HG02588 (cell line): ENCODE results near the gene HORMAD2.

Experiments
- ATAC-seq: cut with Tn5 transposase; IDR thresholded peaks from one replicate; pipeline ENCODE4 v1.9.1; 2021; ENCODE audit warnings: mild to moderate bottlenecking, moderate library complexity; ENCODE audit not compliant: unreplicated experiment

HORMAD2 gene

DNA sequence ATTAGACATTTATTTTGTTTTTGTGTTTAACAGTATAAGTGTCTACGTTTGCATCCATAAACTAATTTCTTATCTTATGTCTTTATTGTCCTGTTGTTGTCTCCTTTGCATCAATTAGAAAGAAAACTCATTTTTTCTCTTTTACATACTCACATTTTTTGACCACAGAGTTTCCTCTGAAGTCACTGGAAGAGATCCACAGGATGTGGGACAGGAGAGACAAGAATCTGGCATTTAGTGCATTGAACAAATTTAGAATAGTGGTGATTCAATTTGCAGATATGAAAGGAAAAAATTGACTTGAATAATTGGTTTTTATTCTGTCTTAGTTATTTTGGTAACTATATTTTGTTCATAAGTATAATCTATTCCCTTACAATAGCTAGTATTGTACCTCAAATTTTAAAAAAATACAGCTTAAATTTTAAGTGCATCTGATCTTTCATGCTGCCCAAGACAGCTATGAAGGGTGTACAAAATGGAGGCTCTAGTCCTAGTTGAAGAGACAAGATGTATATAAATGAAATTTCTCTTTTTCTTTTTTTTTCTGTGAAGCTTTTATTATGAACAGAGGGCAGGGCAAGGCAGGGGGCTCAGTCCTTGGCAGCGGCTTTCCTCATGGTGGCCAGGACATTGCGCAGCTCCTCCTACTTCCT is 24.4 kb downstream of the HORMAD2 start:
- ATAC-seq: no peak

DNA sequence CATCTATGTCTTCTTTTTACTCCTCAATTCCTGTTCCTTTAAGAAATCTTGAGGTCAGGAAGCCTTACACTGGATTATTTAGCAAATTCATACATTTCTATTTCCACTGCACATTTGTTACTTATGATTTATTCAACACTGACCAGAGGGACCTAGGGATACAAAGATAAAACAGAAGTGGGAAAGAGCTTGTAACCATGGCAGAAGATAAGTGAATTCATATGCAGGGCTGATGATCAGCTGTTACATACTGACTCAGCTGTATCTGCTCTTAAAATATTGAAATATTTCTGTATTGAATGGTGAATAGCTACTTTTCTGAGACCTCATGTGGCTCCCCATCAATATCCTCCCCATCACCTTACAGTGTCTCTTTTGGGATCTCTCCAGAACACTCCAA is 25.2 kb downstream of the HORMAD2 start:
- no peak for ATAC-seq

DNA sequence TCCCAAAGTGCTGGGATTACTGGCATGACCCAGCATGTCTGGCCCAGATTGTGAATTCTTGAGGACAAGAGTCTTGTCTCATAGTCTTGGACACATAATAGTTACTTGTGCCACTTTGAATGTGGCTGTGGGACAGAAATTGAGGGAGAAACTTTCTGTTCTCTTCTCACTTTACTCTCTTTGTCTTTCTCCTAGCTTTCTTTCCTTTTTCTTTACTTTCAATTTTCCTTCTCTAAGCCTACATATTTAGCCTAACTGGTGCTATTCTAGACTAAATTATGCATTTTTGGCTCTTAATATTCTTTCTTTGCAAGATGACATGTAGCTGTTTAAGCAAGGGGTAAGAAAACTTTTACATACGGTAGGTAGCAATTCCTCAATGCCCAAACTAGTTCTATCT is 33.2 kb downstream of the HORMAD2 start:
- no peak for ATAC-seq

DNA sequence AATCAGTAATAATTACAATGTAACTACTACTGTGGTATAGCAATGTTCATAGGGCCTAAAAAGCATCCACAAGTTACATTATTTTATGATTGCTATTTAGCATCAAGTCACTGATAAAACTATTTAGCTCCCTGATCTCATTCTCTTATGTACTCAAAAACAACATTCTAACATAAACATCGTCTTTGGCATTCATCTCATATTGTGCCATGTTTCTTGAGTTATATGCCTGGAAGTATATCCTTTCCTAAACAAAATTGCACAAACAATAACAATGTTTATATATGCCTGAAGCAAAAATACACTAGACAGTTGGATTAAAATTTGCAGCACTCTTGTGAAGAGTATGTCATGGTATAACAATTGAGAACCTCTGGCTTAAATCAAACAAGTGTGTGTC is 34.1 kb downstream of the HORMAD2 start:
- no peak for ATAC-seq

DNA sequence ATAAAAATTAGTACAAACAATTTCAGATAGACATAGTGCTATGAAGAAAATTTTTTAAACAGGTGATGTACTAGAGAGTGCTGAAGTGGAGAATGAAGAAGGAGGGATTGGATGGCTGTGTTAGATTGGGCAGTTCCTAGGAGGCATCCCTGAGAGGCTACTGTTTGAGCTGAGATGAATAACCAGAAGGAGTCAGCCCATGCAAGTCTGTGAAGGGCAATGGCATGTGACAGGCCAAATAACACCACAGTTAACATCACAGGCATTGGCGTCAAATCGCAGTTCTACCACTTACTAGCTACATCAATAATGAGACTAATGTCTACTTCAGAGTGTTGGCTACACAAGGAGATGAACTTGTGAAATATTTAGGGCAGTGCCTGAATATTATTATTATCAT is 35.4 kb downstream of the HORMAD2 start:
- no peak for ATAC-seq

DNA sequence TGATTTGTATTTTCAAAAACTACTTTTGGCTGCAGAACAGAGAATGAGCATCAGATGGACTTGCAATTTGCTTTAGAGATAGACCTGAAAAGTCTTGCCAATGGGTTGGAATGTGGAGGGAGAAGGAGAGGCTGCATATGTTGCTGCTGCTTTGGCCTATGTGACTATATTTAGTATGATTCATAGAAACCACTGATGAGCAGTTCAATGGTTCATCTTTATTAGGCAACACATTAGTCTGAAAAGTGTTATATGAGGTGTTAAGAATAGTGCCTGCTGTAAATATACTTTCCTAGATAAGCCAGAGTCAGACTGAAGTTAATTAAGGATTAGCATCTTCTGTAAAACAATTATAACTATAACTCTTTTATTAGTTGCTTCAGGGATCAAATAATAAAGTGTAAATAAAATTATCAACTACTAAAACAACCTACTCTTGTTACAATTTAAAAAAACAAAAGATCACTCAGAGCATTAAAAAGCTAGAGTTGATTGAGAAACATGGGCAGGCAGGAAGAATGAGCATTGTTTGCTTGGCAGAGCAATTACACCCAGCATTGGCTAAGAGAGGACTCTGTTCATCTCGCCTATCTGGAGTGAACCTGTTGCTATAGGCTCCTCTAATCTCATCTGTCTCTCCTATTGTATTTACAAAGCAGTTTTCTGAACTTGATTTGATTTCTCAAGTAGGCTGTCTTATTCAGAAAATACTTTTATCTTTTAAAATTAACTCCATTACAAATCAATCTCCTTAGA is 36.3 kb downstream of the HORMAD2 start:
- no peak for ATAC-seq

DNA sequence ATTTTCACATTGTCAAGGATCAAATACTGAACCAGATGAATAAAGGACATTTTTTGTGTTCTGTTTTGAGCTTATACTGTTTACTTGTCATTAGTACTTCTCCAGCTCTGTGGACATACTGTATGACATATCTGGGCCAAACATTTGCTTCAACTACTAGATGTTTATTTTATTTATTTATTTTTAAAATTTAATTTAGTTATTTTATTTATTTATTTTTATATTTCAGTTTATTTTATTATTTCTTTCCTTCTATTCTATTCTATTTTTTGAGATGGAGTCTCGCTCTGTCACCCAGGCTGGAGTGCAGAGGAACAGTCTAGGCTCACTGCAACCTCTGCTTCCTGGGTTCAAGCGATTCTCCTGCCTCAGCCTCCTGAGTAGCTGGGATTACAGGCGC is 37.0 kb downstream of the HORMAD2 start:
- no peak for ATAC-seq

DNA sequence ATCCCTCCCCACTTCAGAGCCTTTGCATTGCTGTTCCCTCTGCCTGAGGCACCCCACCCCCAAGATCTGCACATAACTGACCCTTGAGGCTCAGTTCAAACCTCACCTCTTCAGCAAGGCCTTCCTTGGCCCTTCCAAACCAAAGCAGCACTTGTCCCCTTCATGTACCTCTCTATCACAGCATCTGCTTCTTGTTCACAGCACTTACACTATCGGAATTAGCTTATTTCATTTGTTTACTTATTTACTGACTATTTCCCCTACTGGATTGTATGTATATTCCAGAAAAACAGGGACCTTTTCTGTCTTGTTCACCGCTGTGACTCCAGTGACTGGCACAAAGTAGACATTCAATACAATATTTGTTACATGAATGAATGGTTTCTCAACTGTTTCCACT is 38.0 kb downstream of the HORMAD2 start:
- no peak for ATAC-seq

DNA sequence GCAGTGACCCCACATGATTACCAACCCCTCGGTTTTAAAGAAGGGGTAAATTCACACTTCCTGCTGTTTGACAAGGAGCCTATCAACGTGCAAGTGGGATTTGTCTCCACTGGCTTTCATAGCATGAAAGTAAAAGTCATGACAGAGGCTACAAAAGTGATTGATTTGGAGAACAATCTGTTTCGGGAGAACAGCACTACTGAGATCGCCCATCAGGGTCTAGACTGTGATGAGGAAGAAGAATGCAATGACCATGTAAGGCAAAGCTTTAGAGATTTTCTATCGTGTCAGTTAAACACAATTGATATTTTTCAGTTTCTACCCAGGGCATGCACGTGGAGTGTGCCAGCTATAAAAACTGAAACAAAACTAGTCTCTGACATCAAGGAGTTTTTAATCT is 41.7 kb downstream of the HORMAD2 start:
- ATAC-seq: no peak

DNA sequence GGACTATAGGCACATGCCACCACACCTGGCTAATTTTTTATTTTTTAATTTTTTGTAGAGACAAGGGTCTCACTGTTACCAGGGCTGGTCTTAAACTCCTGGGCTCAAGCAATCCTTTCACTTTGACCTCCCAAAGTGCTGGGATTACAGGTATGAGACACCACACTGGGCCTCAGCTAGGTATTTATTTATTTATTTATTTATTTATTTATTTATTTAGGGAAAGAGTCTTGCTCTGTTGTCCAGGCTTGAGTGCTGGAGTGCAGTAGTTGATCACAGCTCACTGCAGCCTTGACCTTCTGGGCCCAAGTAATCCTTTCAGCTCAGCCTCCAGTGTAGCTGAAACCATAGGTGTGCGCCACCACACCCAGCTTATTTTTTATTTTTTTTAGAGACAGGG is 43.2 kb downstream of the HORMAD2 start:
- ATAC-seq: no peak

DNA sequence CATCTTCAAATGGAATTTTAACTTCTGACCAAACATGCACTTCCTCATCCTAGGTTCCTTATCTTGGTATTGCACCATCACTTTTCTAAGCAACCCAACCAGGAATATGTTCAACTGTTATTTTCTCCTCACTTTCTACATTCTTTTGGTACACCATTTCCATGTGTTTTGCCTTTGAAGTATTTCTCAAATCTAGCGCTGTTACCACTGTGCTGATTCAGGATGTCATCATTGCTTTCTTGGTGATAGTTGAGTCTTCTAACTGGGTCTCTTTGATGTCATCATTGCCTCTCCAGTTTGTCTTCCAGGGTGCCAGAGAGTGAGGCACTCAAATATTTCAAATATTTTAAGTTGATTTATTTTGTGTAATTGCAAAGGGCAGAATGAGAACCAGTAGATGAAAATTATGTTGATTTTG is 47.5 kb downstream of the HORMAD2 start:
- no peak for ATAC-seq

DNA sequence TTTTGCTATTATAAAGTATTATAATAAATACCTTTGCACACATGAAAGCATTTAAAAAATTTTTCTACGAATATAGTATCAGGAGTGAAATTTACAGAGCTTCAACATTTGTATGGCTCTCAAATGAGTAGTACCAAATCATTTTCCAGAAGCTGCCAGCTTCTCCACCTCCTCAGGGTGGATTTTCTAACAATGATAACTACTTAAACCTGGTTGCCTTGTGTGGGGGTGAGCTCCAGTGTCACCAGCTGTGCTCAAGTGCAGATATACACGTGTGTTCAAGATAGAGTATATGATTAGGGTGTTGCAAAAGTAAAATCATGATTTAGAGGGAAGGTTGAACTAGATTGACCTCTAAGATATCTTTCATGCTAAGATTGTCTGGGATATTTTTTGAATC is 48.2 kb downstream of the HORMAD2 start:
- no peak for ATAC-seq

DNA sequence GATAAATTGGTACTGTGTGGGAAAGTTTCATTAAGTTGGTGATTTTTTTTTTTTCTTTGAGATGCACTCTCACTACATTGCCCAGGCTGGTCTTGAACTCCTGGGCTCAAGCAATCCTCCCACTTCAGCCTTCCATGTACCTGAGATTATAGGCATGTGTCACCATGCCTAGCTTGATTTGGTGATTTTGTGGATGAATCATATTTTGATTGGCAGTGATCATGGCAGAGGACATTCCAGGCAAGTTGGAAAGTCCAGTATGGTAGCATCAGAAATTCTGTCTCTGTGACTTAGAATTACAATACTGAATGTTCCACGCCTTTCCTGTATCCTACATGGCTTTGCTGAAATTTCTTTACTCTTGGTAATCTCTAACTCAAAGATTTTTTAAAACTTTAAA is 49.4 kb downstream of the HORMAD2 start:
- ATAC-seq: no peak

DNA sequence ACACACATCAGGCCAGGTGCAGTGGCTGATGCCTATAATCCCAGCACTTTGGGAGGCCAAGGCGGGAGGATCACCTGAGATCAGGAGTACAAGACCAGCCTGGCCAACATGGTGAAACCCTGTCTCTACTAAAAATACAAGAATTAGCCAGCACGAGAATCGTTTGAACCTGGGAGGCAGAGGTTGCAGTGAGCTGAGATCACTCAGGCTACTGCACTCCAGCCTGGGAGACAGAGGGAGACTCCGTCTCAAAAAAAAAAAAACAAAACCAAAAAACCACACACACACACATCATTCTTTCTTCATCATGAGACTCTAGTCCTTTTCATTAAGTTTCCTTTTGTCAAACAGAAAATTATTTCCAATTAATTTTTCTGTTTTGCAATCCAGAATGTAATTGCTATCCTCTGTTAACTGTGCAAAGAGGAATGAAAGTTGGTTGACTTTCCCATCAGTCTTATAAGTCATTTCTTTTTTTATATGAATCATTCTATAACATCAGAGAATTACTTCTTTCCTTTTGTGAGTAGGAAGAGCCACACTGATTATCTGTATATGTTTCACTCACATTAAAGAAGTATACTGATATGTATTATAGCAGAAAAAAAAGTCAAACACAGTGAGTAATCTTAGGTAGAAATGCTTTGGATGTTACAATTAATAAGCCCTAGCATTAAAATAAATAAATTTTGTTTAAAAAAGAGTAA is 52.2 kb downstream of the HORMAD2 start:
- no peak for ATAC-seq

DNA sequence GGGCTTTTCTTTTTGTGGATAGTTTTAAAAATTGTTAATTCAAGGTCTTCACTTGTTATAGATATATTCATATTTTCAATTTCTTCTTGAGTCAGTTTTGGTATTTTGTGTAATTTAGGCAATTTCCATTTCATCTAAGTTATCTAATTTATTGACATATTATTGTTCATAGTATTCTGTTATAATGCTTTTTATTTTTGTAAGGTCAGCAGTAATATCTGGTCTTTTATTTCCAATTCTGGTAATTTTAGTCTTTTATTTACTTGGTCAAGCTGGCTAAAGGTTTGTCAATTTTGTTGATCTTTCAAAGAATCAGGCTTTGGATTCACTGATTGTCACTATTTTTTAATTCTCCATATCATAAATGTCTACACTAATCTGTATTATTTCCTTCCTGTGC is 60.1 kb downstream of the HORMAD2 start:
- no peak for ATAC-seq

DNA sequence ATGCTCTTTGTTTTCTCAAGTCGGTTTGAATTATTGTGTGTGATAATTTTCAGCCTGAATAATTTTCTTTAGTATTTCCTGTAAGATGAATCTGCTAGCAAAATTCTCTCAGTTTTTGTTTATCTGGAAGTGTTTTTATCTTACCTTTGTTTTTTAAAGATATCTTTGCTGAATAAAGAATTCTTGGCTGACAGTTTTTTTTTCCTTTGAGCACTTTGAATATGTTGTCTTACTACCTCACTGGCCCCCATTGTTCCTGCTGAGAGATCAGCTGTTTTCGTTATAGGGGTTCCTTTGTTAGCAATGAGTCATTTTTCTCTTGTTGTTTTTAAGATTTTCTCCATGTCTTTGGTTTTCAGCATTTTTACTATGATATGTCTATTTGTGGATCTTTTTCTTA is 63.0 kb downstream of the HORMAD2 start:
- no peak for ATAC-seq

DNA sequence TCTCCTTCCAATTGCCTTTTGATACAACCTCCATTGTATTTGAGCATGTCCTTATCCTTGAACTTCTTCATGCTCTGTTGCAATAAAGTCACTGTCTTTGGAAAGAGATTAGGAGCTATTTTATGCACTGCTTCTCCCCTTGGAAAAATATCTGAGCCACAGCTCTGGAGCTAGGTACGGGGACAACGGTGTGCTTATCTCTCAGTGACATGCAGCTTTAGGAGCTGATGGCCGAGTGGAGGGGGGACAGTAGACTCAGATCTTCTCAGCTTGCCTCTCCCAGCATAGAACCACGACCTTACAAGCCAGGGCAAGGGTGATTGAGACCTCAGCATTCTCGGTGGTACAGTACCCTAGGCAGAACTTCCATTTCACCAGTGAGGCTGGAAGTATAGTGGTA is 64.1 kb downstream of the HORMAD2 start:
- no peak for ATAC-seq

DNA sequence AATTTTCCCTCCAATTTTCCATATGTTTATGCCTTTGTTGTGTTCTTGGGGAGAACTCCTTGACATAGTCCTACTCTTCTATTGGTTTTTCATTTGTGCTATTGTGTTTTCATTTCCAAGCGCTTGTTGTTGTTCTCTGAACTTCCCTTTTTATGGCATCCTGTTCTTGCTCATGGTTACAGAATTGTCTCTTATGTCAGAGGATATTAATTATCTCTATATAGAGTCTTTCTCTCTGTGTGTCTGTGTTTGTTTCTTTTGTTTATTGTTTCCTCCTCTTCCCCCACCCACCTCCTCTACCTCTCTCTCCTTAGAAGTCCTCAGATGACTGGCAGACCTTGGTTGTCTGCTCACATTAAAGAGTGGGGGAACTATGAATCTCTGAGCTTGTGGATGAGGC is 69.9 kb downstream of the HORMAD2 start:
- no peak for ATAC-seq

DNA sequence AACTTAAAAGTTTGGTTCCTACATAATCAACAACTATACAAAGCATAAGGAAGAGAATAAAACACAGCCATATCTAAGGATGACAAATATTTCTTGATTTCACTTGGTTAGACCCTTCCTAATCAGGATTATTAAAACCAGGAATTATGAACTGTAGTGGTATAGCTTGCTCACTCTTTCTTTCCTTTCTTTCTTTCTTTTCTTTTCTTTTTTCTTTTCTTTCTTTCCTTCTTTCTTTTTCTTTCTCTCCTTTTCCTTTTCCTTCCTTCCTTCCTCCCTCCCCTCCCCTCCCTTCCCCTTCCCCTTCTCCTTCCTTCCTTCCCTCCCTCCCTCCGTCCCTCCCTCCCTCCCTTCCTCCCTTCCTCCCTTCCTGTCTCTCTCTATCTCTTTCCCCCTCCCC is 78.0 kb downstream of the HORMAD2 start:
- ATAC-seq: no peak

DNA sequence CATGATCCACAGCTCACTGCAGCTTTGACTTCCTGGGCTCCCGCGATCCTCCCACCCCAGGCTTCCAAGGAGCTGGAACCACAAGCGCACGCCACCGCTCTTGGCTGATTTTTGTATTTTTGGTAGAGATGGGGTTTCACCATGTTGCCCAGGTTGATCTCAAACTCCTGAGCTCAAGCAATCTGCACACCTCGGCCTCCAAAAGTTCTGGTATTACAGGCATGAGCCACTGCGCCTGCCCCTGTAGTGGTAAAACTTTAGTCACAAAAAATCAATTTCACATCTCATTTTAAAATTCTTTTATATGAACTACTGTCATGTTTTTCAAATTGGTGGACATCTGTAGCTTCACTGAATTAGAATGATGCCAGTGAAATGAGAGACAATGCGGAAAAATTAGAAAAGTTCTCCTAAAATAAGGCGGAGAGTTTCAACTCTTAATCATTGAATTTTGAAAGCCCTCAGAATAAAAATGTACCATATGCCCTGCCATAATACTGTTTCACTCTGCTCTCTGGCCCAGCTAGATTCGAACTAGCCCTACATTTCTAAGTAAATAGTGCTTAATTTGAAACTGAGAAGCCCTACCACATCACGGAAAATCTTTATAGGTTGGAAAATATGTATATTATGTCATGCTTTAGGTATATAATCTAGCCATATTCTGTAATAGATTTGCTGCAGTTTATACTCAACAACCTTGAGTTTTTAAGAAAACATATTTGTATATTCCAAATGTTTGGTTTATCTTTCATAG is 78.7 kb downstream of the HORMAD2 start:
- no peak for ATAC-seq

DNA sequence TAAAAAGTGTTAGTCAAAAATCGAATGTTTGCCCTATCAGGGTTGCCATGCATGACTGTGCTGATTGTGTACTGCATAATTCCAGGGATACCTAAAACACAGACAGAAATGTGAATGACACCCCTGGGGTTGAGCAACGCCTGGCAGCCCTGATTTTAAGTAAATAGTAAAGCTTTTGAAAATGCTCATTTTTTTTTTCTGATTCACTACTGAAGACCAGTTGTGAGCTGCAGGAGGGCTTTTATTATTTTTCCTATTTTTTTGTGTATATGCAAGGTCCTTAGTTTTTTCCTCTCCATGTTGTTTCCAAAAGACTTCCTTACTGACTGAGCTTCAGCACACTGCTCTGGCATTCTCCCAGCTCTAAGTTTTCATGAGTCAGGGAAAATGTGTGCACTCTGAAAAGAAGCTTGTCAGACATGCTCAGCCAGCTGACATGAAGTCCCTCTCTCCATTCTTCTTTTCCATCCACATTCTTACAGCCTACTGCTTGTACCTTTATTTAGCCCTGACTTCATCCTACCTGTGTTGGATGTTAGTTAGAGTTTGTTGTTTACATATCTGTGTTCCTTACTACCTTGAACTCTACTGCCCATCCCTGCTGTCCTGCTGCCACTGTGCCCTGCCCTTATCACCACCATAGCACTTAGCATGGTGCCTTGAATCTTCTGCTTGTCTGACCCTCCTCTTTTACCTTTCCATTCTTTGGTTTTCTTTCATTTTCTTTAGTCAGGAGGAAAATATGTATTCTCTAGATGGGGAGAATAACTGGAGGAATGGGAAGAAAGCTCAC is 79.5 kb downstream of the HORMAD2 start:
- ATAC-seq: no peak
